ENCODE data around the gene DICER1.

DICER1 gene

GRCh38 chr14:95189367-95190132, 32.2 kb upstream of the DICER1 start:
- no peaks in the 10 kb centered on the region for H3K36me3 ChIP-seq (ENCODE audit: control insufficient read depth, insufficient read depth, low read length)
- H3K27me3 ChIP-seq (ENCODE audit: insufficient read depth, low read length, poor library complexity) = no peaks in the 10 kb centered on the region
- no peak overlapping the region for H3K9ac ChIP-seq (ENCODE audit: low read length)
- no peak overlapping the region for H4K5ac ChIP-seq (ENCODE audit: low read length)
- H3K4me3 ChIP-seq (ENCODE audit: low read length) = no peak overlapping the region
- no peaks in the 10 kb centered on the region for H3K4me1 ChIP-seq (ENCODE audit: control insufficient read depth, low read depth, low read length)
- no peak overlapping the region for H3K23ac ChIP-seq (ENCODE audit: low read length)
- H3K79me2 ChIP-seq (ENCODE audit: control insufficient read depth, insufficient read depth, low read length) = no peaks in the 10 kb centered on the region
- no peak overlapping the region for H2BK15ac ChIP-seq (replicated peaks; ENCODE audit: low read depth)
- no peak overlapping the region for H4K8ac ChIP-seq (ENCODE audit: low read depth, low read length)
- no peak overlapping the region for H2BK120ac ChIP-seq (ENCODE audit: low read depth, low read length)
- H3K4ac ChIP-seq (ENCODE audit: low read depth, low read length) = no peak overlapping the region
- H3K56ac ChIP-seq (ENCODE audit: low read length) = no peak overlapping the region
- no peak for DNase-seq
- no peaks in the 10 kb centered on the region for H3K79me1 ChIP-seq (ENCODE audit: low read length)
- no peak overlapping the region for H2BK5ac ChIP-seq (ENCODE audit: low read length)
- WGBS (ENCODE audit: extremely low coverage, insufficient coverage, low lambda C conversion rate) = no CpG with 5 or more reads among the region's 5 CpGs
- H3K18ac ChIP-seq (ENCODE audit: low read length) = no peak overlapping the region
- no peak overlapping the region for H2AK5ac ChIP-seq (ENCODE audit: low read length)
- H3K27ac ChIP-seq (ENCODE audit: low read depth, low read length) = no peak overlapping the region
- H3K4me2 ChIP-seq (ENCODE audit: low read length) = no peak overlapping the region

GRCh38 chr14:95188380-95188779, 31.1 kb upstream of the DICER1 start:
- no CpG with 5 or more reads among the region's 3 CpGs for WGBS (ENCODE audit: extremely low coverage, insufficient coverage, low lambda C conversion rate)
- Histone ChIP-seq H3K4me1 (ENCODE audit: control insufficient read depth, low read depth, low read length) (no peaks in the 10 kb centered on the region), H2AK5ac (ENCODE audit: low read length) (no peak overlapping the region), H3K4ac (ENCODE audit: low read depth, low read length) (no peak overlapping the region), H2BK15ac (replicated peaks; ENCODE audit: low read depth) (no peak overlapping the region), H3K36me3 (ENCODE audit: control insufficient read depth, insufficient read depth, low read length) (no peaks in the 10 kb centered on the region), H4K5ac (ENCODE audit: low read length) (no peak overlapping the region), H3K79me1 (ENCODE audit: low read length) (no peaks in the 10 kb centered on the region), H4K8ac (ENCODE audit: low read depth, low read length) (no peak overlapping the region), H3K56ac (ENCODE audit: low read length) (no peak overlapping the region), H3K4me3 (ENCODE audit: low read length) (no peak overlapping the region), H3K18ac (ENCODE audit: low read length) (no peak overlapping the region), H2BK5ac (ENCODE audit: low read length) (no peak overlapping the region), H3K27me3 (ENCODE audit: insufficient read depth, low read length, poor library complexity) (no peaks in the 10 kb centered on the region), H3K9ac (ENCODE audit: low read length) (no peak overlapping the region), H3K4me2 (ENCODE audit: low read length) (no peak overlapping the region), H2BK120ac (ENCODE audit: low read depth, low read length) (no peak overlapping the region), H3K79me2 (ENCODE audit: control insufficient read depth, insufficient read depth, low read length) (no peaks in the 10 kb centered on the region), H3K23ac (ENCODE audit: low read length) (no peak overlapping the region), H3K27ac (ENCODE audit: low read depth, low read length) (no peak overlapping the region)
- DNase-seq = no peak

- no peak for DNase-seq
These were observed 28.6 kb upstream of the DICER1 start for GRCh38 chr14:95185767-95186392.

GRCh38 chr14:95185033-95185766, 27.9 kb upstream of the DICER1 start:
- WGBS (ENCODE audit: extremely low coverage, insufficient coverage, low lambda C conversion rate) = no CpG with 5 or more reads among the region's 12 CpGs
- Histone ChIP-seq H3K4me1 (ENCODE audit: control insufficient read depth, low read depth, low read length) (no peaks in the 10 kb centered on the region), H3K36me3 (ENCODE audit: control insufficient read depth, insufficient read depth, low read length) (no peaks in the 10 kb centered on the region), H3K18ac (ENCODE audit: low read length) (no peak overlapping the region), H2AK5ac (ENCODE audit: low read length) (no peak overlapping the region), H4K5ac (ENCODE audit: low read length) (no peak overlapping the region), H3K4me2 (ENCODE audit: low read length) (no peak overlapping the region), H3K27me3 (ENCODE audit: insufficient read depth, low read length, poor library complexity) (no peaks in the 10 kb centered on the region), H4K8ac (ENCODE audit: low read depth, low read length) (no peak overlapping the region), H3K56ac (ENCODE audit: low read length) (no peak overlapping the region), H3K79me1 (ENCODE audit: low read length) (no peaks in the 10 kb centered on the region), H3K9ac (ENCODE audit: low read length) (no peak overlapping the region), H2BK15ac (replicated peaks; ENCODE audit: low read depth) (no peak overlapping the region), H3K4me3 (ENCODE audit: low read length) (no peak overlapping the region), H3K4ac (ENCODE audit: low read depth, low read length) (no peak overlapping the region), H3K27ac (ENCODE audit: low read depth, low read length) (no peak overlapping the region), H3K79me2 (ENCODE audit: control insufficient read depth, insufficient read depth, low read length) (no peaks in the 10 kb centered on the region), H2BK120ac (ENCODE audit: low read depth, low read length) (no peak overlapping the region), H2BK5ac (ENCODE audit: low read length) (no peak overlapping the region), H3K23ac (ENCODE audit: low read length) (no peak overlapping the region)
- DNase-seq = no peak

More at GRCh38 chr14:95185767-95186392, 28.6 kb upstream of the DICER1 start:
- Histone ChIP-seq H3K36me3 (ENCODE audit: control insufficient read depth, insufficient read depth, low read length) (no peaks in the 10 kb centered on the region), H2BK5ac (ENCODE audit: low read length) (no peak overlapping the region), H4K5ac (ENCODE audit: low read length) (no peak overlapping the region), H3K27me3 (ENCODE audit: insufficient read depth, low read length, poor library complexity) (no peaks in the 10 kb centered on the region), H3K4me3 (ENCODE audit: low read length) (no peak overlapping the region), H2BK120ac (ENCODE audit: low read depth, low read length) (no peak overlapping the region), H3K9ac (ENCODE audit: low read length) (no peak overlapping the region), H3K4ac (ENCODE audit: low read depth, low read length) (no peak overlapping the region), H3K56ac (ENCODE audit: low read length) (no peak overlapping the region), H3K79me2 (ENCODE audit: control insufficient read depth, insufficient read depth, low read length) (no peaks in the 10 kb centered on the region), H3K79me1 (ENCODE audit: low read length) (no peaks in the 10 kb centered on the region), H3K4me1 (ENCODE audit: control insufficient read depth, low read depth, low read length) (no peaks in the 10 kb centered on the region), H3K27ac (ENCODE audit: low read depth, low read length) (no peak overlapping the region), H3K23ac (ENCODE audit: low read length) (no peak overlapping the region), H2BK15ac (replicated peaks; ENCODE audit: low read depth) (no peak overlapping the region), H2AK5ac (ENCODE audit: low read length) (no peak overlapping the region), H3K18ac (ENCODE audit: low read length) (no peak overlapping the region), H4K8ac (ENCODE audit: low read depth, low read length) (no peak overlapping the region), H3K4me2 (ENCODE audit: low read length) (no peak overlapping the region)
- no CpG with 5 or more reads among the region's 11 CpGs for WGBS (ENCODE audit: extremely low coverage, insufficient coverage, low lambda C conversion rate)

GRCh38 chr14:95184413-95184790, 27.1 kb upstream of the DICER1 start:
- Histone ChIP-seq H3K27me3 (ENCODE audit: insufficient read depth, low read length, poor library complexity) (no peaks in the 10 kb centered on the region), H3K4ac (ENCODE audit: low read depth, low read length) (no peak overlapping the region), H3K4me3 (ENCODE audit: low read length) (no peak overlapping the region), H3K4me1 (ENCODE audit: control insufficient read depth, low read depth, low read length) (no peaks in the 10 kb centered on the region), H2BK5ac (ENCODE audit: low read length) (no peak overlapping the region), H3K79me1 (ENCODE audit: low read length) (no peaks in the 10 kb centered on the region), H3K56ac (ENCODE audit: low read length) (no peak overlapping the region), H2AK5ac (ENCODE audit: low read length) (no peak overlapping the region), H3K79me2 (ENCODE audit: control insufficient read depth, insufficient read depth, low read length) (no peaks in the 10 kb centered on the region), H2BK15ac (replicated peaks; ENCODE audit: low read depth) (no peak overlapping the region), H2BK120ac (ENCODE audit: low read depth, low read length) (no peak overlapping the region), H3K4me2 (ENCODE audit: low read length) (no peak overlapping the region), H3K23ac (ENCODE audit: low read length) (no peak overlapping the region), H3K9ac (ENCODE audit: low read length) (no peak overlapping the region), H3K18ac (ENCODE audit: low read length) (no peak overlapping the region), H4K5ac (ENCODE audit: low read length) (no peak overlapping the region), H3K27ac (ENCODE audit: low read depth, low read length) (no peak overlapping the region), H4K8ac (ENCODE audit: low read depth, low read length) (no peak overlapping the region), H3K36me3 (ENCODE audit: control insufficient read depth, insufficient read depth, low read length) (no peaks in the 10 kb centered on the region)
- no peak for DNase-seq
- no CpG with 5 or more reads among the region's 2 CpGs for WGBS (ENCODE audit: extremely low coverage, insufficient coverage, low lambda C conversion rate)
